GM21360 (cell line): ENCODE measurements around the gene HLA-DPB1.
"Not testable (repeated sequence)": the region's sequence is repeated elsewhere in the genome, so short reads cannot be mapped to it uniquely, and the experiment has no call there.

Experiments
- ATAC-seq: cut with Tn5 transposase; IDR thresholded peaks from one replicate; pipeline ENCODE4 v1.9.1; 2021; ENCODE audit warnings: mild to moderate bottlenecking, moderate library complexity; ENCODE audit not compliant: unreplicated experiment

The HLA-DPB1 gene

DNA sequence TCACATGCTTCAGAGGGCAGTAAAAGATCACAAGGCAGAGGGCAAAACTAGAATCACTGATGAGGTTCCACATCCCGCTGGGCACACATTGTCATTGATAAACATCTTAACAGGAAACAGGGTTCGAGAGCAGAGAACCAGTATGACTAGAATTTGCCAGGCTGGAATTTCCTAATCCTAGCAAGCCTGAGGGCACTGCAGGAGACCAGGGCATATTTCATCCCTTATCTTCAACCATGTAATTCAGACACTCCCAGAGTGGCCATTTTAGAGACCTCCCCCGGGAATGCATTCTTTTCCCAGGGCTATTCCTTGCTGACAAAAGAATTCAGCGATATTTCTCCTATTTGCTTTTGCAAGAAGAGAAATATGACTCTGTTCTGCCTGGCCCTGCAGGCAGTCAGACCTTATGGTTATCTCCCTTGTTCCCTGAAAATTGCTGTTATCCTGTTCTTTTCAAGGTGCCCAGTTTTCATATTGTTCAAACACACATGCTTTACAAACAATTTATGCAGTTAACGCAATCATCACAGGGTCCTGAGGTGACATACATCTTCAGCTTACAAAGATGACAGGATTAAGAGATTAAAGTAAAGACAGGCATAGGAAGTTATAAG lies 25.4 kb downstream of the HLA-DPB1 start:
- ATAC-seq = not testable (repeated sequence)

DNA sequence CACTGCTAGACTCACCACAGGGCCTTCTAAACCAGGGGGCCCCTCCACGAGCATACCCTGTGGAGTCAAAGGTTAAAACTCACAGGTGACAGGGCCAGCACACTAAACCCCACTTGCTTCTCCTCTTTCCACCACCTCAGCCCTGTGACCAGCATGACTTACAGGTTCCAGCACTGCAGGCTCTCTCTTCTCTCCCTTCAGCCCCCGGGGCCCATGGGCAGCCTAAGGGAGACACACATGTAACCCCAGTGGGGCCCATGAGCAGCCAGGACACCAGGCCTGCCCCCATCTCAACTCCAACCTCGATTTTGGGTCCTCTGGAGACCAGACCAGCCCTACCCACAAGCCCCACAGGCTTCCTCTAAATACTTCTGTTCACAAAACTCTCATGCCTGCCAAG lies 28.0 kb downstream of the HLA-DPB1 start:
- no peak for ATAC-seq

DNA sequence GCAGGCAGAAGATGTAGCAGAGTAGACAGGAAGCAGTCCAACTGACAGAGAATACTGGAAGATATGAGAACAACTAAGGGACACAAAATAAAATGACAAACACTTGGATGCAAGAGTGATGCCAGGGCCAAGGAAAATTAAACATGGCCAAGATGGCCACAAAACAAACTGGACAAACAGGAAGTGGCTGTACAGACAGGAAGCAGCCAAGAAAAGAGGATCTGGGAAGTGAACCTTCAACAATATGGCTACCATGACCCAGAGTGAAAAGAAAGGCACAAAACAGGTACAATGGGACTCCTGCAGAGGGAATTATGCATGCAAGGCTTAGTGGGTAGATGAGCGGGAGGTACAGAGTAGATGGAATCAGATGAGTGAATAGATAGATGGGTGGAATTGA lies 29.1 kb downstream of the HLA-DPB1 start:
- no peak for ATAC-seq

DNA sequence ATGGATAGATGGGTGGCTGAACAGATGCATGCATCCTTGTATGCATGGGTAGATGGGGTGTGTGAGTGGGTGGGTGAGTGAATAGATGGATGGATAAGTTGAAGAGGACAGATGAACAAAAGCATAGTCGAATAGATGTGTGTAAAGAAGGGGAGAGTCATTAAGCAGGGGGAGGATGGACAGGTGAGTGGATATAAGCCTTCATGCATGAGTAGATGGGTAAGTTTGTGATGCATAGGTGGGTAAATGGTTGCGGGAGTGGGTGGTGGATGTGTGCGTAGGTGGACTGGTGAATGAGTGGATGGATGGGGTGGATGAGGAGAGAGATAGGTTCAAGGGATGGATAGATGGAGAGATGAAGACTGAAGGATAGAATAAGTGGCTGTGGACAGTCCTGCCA lies 29.6 kb downstream of the HLA-DPB1 start:
- no peak for ATAC-seq

DNA sequence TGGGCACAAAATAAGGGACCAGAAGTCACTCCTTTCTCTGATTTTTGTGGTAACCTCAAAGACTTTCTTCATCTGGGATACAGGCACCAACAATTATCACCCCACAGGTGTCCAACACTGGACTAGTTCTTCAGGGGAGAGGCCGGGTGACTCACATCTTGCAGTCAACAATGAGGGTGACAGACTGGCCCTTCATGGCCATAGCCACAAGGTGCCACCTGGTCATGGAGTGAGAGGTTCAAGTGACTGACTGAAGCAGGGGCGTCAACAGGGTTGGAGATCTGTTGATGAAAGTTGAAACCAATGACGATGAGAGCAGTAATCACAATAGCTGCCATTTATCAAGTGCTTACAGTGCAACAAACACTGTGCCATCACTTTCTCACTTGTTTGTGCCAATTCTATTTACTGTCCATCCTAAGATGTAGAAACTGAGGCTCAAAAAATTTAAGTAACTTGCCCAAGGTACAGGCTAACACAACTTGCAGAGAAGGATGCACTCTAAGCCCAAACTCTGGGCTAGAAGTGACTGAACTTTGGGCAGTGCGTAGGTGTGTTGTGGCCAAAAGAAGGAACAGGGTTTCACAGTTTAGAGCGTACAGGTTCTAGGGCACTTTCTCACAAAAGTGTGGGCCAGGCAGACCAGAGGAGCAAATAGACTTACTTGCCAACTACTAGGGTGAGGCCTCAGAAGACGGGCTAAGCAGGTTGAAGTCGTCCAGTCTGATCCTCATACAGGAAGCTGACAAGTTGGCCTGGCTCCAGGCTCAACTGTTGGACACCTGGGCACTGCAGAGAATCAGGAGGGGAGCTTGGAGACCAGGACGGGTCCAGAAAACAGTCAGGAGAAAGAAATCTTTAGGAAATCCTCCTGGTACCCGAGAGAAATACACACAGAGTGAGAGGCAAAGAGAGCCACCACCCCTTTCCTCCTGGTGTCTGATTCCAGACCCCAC lies 30.4 kb downstream of the HLA-DPB1 start:
- no peak for ATAC-seq

DNA sequence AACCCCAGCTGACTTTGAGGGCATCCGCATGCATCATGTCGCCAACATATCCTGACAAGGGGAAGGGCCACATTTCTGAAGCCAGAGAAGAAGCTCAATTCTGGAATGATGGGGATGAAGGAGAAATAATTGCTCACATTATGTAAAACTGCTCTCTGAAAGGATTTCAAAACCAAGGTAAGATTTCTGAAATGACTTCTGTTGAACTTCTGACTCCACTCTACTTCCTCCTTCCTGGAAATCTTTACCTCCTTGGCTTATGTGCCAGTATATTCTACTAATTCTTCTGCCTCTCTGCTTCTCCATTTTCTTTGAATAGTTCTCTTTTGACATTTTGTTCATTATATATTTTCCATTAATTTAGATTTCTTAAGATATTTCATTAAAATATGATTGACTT lies 31.9 kb downstream of the HLA-DPB1 start:
- ATAC-seq = no peak

DNA sequence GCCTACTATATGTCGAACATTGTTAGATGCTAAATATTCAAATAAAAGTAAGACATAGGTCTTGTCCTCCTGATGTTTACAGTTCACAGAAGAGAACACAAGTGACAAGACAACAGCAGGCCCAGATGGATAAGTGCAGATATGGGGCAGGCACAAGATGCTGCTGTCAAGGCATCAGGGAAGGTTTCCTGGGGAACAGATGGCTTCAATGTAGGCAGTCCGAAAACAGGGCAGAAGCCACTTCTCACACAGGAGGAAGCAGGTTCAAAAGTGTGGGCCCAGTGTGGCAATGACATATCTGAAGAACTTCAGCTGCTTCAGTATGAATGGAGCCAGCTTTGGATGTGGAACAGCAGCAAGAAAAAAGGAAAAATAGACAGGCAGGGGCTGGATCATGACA lies 32.5 kb downstream of the HLA-DPB1 start:
- no peak for ATAC-seq

DNA sequence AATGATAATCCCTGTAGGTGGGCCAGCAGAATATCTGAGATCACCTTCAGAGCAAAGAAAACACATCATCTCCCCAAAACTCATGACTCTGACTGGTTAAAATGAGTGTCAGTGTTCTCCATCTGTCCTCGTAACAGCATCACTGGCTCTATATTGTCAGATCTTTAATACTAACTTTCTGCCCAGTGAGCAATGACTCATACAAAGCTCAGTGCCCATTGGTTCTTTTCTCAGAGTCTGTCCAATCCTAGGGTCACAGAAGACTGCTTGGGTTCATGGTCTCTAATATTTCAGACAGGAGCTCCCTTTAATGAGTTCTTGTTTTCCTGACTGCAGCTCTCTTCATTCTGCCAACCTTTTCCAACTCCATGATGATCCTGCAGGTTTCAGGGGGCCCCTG lies 36.4 kb downstream of the HLA-DPB1 start:
- ATAC-seq = peak; percentile 71

DNA sequence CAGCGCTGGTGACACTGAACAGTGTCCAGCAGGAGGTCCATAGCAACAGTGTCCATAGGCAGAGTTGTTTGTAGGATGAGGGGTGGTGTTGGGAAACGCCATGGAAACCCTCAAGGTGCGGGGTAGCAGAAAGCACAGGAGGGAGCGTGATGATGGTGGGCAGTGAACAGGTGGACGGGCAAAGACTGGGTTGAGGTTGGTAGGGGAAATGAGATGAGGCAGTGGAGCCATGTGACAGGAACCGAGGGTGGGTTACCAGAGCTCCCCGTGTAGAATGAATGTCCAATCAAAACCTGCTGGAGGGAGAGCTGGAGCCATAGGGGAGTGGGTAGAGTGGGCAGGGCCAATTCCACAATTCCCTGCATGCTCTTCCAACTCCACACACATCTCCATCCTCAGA lies 38.0 kb downstream of the HLA-DPB1 start:
- ATAC-seq = no peak

DNA sequence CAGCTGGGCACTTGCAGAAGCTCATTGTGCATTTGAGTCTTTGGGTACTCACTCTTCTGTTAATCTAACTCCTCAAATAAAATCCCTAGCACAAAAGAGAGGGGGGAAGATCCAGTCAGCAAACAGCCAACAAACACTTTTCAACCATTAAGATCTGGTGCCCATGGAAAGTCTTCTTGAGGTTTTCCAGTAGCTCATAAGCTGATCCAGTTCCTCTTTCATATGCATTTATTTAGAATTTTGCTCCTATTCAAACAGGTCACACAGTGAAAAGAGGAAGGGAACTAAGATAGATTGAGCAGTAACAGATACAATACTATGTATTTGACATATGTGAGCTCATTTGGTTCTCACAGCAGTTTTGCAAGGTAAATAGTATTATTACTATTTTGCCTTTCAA lies 38.6 kb downstream of the HLA-DPB1 start:
- no peak for ATAC-seq

DNA sequence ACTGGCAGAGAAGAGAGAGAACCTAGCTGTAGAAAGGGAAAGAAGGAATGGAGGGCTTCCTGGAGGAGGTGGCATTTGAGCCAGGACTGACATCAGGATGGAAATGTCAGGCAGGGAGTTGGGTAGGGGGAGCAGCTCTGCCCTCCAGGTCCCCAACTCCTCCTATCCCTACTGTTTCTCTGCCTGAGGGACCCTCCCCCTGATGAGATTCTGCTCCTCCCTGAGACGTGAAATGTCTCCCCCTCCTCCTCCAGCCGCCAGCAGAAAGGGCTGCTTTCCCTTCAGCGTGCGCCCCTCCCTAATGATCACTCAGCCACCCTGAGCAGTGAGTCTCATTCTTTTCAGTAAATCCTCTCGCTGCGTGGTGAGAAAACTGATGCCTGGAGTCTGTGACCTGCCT lies 40.6 kb downstream of the HLA-DPB1 start:
- ATAC-seq = no peak

DNA sequence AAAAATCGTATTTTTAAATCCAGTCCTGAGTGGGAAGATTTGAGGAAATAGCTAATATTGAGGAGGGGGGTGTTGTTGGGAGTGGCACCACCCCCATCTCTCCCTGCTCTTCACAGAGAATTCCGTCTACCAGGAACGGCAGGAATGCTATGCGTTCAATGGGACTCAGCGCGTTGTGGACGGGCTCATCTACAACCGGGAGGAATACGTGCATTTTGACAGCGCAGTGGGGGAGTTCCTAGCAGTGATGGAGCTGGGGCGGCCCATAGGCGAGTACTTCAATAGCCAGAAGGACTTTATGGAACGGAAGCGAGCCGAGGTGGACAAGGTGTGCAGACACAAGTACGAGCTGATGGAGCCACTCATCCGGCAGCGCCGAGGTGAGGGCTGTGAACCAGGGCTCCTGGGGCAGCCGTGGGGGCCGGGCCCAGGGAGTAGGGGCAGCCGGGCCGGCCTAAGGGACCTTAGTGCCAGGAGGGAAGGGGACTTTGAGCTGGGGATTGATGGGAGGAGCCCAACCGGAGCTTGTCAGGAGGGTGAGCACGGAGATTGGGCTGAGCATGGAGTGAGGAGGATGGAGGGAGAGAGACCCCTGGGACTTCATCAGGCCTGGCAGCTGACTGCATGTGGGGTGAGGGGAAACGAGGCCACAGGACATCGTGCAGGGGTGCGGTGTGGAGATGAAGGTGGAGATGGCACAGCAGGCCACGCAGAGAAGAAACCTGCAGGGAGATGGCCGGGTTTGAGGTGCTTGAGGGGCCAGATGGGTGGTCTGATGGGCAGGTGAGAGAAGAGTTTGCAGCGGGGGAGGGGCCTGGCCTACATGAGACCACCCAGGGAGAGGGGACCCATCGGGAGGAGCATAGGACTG lies 41.3 kb downstream of the HLA-DPB1 start:
- no peak for ATAC-seq

DNA sequence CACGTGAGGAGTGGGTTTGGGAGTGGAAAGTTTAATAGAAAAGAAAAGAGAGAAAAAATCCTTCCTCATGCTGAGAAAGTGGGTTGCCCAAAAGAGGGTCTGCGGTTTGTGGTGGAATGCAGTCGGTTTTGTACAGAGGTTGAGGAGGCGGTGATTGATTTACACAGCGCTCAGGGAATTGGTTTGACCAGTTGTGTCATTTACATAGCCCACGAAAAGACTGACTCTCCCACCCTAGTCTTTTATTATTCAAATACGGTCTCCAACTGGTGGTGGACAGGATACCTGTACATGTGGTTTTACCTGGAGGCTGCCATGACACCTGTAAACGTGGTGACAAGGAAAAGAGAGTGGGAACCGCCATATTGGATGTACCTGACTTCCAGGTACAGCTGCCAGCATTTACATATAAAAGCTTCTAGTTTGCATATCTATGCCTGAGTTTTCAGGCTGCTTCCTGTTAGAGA lies 42.1 kb downstream of the HLA-DPB1 start:
- no peak for ATAC-seq

DNA sequence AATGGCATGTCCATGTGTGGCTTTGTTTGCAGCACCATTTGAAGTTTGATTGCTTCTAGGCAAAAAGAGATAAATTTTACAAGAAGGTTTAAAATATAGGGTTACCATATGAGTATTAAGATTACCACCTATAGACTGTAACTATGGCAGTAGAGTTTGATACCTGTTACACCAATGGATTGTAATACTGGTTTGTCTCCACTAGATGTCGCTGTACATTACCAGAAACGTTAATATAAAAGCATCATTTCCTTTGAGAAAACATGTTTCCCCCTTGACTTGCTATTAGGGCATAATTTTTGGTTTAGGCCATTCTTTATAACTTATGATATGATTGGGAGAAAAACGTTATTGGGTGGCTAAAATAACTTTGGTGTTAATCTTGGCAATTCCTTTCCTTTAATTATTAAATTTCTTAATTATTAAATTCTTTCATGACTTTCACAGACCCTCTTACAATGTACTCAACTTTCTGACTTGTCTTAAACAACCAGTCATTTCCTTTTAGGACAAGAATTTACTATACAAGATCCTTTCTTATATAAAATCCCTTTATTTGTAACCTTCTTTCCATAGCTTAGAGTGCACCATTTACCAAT lies 42.8 kb downstream of the HLA-DPB1 start:
- ATAC-seq = no peak

DNA sequence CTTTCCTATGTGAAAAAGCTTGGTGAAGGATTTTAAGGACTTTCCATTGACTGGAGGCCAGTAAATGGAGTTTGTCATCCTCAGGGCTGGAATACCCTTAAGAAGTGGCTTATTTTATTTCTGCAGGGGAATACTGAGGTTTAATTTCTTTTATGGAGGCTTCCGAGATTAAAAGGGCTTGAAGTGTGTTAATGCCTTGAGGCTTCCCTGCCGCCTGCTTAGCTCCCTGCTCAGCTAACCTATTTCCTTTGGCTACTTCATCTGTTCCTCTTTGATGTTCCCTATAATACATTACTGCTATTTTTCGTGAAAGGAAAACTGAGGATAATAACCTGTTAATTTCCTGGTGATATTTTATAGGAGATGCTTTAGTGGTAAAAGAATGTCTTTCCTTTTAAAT lies 44.2 kb downstream of the HLA-DPB1 start:
- no peak for ATAC-seq

DNA sequence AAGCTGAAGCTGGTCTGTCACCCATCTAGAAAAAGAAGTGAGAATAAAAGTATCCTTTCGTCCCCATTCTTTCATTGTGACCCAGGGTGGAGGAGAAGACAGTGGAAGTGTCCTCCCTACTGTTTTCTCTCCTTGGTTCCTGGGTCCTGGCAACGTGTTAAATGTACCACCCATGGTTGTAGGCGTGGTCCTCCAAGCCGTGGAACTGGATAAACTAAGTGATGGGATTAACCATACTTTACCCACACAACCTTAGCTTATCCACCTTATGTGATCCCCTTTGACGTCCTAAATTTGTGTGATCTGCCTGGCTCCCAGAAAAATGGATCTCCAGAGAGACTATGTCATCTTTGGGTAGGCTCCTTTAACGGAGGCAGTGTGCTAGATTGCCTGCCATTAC lies 47.4 kb downstream of the HLA-DPB1 start:
- ATAC-seq = no peak

DNA sequence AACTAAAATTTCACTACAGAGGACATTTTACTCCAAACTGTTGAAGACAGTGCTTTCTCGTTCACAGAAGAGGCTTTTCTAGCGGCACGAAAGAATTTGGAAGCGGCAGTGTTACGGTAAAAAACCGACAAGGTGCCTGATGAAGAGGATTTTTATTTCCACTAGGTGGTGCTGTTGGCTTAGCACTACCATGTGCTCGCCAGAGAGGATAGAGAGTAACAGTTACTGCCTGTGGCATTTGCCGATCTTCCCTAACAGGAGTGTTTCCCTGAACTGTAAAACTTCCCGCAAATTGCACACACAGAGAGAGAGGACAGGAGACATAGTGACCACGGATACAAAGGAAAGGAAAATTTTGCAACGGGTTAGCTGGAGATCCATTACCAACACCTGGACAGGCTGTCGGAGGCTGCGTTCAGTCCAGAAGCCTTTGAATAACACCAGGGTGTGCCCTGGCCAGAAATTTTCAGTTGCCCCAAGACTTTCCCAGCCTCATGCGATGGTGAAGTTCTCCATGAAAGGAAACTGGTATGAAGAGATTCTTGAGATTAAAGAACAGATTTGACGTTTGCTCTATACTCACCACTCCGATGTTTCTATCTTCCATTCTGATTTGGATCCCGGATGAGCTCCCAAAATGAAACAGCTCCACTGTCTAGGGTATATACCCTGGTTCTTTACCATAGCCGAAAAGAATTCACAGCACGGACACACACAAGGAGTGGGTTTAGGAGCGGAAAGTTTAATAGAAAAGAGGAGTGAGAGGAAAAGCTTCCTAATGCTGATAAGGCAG lies 48.1 kb downstream of the HLA-DPB1 start:
- no peak for ATAC-seq

DNA sequence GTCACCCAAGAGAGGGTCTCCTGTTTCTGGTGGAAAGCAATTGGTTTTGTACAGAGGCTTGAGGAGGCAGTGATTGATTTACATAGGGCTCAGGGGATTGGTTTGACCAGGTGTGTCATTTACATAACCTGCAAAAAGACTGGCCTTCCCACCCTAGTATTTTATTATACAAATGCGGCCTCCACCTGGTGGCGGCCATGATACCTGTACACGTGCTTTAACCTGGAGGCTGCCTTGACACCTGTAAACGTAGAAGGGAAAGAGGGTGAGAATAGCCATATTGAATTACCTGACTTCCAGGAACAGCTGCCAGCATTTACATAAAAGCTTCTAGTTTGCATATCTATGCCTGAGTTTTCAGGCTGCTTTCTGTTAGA lies 48.7 kb downstream of the HLA-DPB1 start:
- ATAC-seq = no peak

DNA sequence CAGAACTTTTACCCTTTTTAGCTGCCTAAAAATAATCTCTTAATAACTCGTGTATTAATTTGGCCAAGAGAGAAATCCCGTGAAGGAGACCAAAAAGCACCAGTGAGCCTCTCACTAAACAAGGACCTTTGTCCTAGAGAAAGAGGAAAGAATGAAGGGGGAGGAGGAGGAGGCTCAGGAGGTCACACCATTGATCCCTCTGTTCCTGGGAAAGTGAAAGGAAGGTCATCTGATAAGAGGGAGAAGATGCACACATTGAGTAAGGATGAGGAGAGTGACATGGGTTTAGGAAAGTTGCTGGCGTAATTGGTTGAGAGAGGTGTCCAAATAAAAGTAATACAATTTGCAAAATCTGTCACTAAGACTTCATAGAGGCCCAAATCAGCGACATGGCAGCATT lies 49.2 kb downstream of the HLA-DPB1 start:
- no peak for ATAC-seq

DNA sequence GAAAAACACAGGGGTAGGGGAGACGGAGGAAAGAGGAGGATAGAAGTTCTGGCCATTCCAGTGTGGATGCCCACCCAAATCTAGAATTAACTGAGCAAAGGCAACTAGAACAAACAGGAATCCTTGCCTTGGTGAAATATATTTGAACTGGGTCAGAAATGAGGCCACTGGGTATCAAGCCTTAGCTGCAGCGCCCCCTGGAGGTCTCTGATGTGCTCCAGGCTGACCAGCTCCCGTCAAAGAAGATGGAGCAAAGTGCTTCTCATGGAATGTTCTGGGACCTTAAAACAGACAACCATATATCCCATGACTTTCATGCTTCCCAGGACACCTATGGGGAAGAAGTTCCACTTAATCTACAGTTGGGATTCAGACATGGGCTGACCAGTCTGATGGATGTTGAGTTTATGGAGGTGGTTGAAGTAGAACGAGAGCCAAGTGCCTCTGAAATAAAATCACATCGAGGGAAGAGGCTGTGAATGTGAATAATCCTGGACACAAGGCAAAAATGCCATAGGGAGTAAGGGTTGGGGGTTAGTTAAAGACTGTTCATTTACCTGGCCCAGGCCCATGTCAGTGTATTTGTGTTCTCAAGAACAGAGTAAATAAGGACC lies 50.4 kb downstream of the HLA-DPB1 start:
- ATAC-seq = no peak
